Gastroesophageal sphincter (tissue), 4 donors: ENCODE measurements around the gene XRCC3. TPM values are rescaled to one million over a fixed set of nuclear protein-coding genes. Genes with fewer than 3 reads are reported as not detected.

Experiments
- ATAC-seq: fragments of 150-250 bp; one replicate; pipeline ENCODE4 v1.9.1; 2016; ENCODE audit warnings: mild to moderate bottlenecking, moderate library complexity
- H3K27ac ChIP-seq, 4 donors: fragments of 200-600 bp; sonication (generic) in 3 of 4; 1 replicate in 3 of 4; 2 replicates in 1 of 4; pipeline ENCODE4 v1.5.1; 2016 to 2019
- H3K27me3 ChIP-seq: fragments of 200-600 bp; sonication (generic); one replicate; pipeline ENCODE4 v1.5.1; 2019
- H3K36me3 ChIP-seq, 2 donors: fragments of 200-600 bp; sonication (generic); one replicate each; pipeline ENCODE4 v1.5.1; 2019; ENCODE audit warnings: control low read depth in 1 of 2
- H3K4me1 ChIP-seq, 3 donors: fragments of 200-600 bp; sonication (generic); 1 replicate in 2 of 3; 2 replicates in 1 of 3; pipeline ENCODE4 v1.5.1; 2016 to 2019; ENCODE audit warnings: control low read depth in 2 of 3
- H3K4me3 ChIP-seq, 2 donors: fragments of 200-600 bp; sonication (generic); one replicate each; pipeline ENCODE4 v1.5.1; 2019; ENCODE audit warnings: mild to moderate bottlenecking in 1 of 2, moderate library complexity in 1 of 2
- H3K9me3 ChIP-seq, 3 donors: fragments of 200-600 bp; sonication (generic); one replicate each; pipeline ENCODE4 v1.5.1; 2017 to 2019; ENCODE audit warnings: control low read depth in 2 of 3
- CTCF ChIP-seq, 4 experiments: fragments of 200-600 bp in 2 of 4; fragments of 450-650 bp in 2 of 4; sonication (generic) in 1 of 4; IDR thresholded peaks; one replicate each; pipeline ENCODE4 v1.5.1; 2017 to 2019; ENCODE audit warnings: antibody characterized with exemption in 4 of 4, mild to moderate bottlenecking in 2 of 4, moderate library complexity in 2 of 4
- EP300 ChIP-seq: sonication (generic); formaldehyde crosslinking; IDR thresholded peaks from one replicate; pipeline ENCODE4 v1.6.1; 2017; ENCODE audit warnings: antibody characterized with exemption, mild to moderate bottlenecking
- POLR2A ChIP-seq, 2 donors: fragments of 450-650 bp; IDR thresholded peaks; one replicate each; pipeline ENCODE4 v1.6.1; 2017; ENCODE audit warnings: antibody characterized with exemption in 2 of 2, mild to moderate bottlenecking in 2 of 2, moderate library complexity in 1 of 2
- POLR2AphosphoS5 ChIP-seq: sonication (generic); formaldehyde crosslinking; IDR thresholded peaks from one replicate; pipeline ENCODE4 v1.6.1; 2017; ENCODE audit warnings: antibody characterized with exemption
- WGBS, 2 donors: methylation state at CpG; one replicate each; pipeline ENCODE4 v1.1.5; 2018; ENCODE audit warnings: low coverage in 1 of 2; 5-methylcytosine and 5-hydroxymethylcytosine counted together
- total RNA-seq, 4 donors: library from RNA; depleted of rRNA; stranded (reverse); fragments of >200 nt; gene quantifications; one replicate each; pipeline ENCODE4 v1.1.0, GENCODE V29; 2016

The XRCC3 gene
- total RNA-seq, 4 donors from 2014 or later = 1.2 to 7.8 (median 3.6) TPM

DNA sequence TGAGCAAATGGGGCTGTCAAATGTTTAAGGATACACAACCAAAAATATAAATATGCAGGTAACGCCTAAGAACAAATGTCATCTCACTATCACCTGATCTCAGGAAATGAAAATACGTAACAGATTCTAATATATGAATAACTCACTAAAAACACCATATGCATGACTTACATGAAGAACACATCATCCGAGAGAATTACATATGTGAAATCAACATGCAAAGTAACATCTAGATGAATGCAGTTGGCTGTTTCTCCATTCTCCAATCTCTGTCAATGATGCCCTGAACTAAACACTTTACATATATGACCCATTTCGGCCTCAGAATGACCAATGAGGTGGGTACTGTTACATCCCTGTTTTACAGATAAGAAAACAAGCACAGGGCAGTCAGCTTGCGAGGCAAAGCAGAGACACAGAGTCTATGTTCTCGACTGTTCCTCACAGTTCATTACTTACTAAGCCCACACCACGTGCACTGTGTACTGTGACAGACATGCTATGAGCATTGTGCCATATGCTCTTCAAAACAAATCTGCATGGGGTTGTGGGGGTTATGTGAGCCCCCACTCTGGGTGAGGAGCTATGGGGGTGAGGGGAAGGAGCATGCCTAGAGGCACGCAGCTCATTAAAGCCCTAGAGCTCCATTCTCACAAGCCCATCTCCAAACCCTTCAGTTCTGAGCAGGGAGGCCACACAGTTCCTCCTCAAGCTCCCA lies 43.0 kb upstream of the XRCC3 start:
- ATAC-seq = no peak
- no peaks in the 10 kb centered on the region for H3K9me3 ChIP-seq
- H3K27me3 ChIP-seq = no peaks in the 10 kb centered on the region
- no peak overlapping the region for H3K4me3 ChIP-seq
- H3K27ac ChIP-seq = no peak overlapping the region
- no peaks in the 10 kb centered on the region for H3K4me1 ChIP-seq
- H3K36me3 ChIP-seq = peaks cover 0 to 10% of the 10 kb centered on the region in 2 donors
- TF ChIP-seq EP300 (no peak), POLR2AphosphoS5 (no peak), POLR2A (IDR thresholded peaks at IDR 0.05) (no peak), CTCF (IDR thresholded peaks at IDR 0.05) (no peak)
- 84 to 92% methylated on average over 4 to 8 of the region's 8 CpGs for WGBS, 2 donors

DNA sequence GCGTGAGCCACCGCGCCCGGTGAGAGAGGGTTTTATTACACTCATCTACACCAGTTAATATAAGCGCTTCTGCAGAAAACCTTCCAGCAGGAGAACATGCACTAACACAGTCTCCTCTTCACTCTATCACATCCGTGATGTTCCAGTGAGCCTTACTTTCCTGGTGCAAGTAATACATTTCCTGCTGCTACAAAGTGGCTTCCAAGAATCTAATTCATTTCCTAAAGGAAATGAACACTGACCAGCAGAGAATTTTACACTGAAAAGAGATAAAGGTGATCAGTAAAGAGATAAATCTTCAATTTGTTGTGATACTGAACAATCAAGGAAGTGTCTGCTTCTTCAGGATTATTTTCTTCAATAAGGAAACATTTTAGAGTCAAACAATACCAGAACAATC lies 39.8 kb upstream of the XRCC3 start:
- Histone ChIP-seq H3K4me3 (no peak overlapping the region), H3K4me1 (no peaks in the 10 kb centered on the region), H3K27me3 (no peaks in the 10 kb centered on the region), H3K36me3 (peaks cover 0 to 31% of the 10 kb centered on the region in 2 donors), H3K27ac (no peak overlapping the region), H3K9me3 (no peaks in the 10 kb centered on the region)
- 74 to 80% methylated on average over 1 to 6 of the region's 6 CpGs for WGBS, 2 donors
- no peak for ATAC-seq
- TF ChIP-seq CTCF (IDR thresholded peaks at IDR 0.05) = no peak

DNA sequence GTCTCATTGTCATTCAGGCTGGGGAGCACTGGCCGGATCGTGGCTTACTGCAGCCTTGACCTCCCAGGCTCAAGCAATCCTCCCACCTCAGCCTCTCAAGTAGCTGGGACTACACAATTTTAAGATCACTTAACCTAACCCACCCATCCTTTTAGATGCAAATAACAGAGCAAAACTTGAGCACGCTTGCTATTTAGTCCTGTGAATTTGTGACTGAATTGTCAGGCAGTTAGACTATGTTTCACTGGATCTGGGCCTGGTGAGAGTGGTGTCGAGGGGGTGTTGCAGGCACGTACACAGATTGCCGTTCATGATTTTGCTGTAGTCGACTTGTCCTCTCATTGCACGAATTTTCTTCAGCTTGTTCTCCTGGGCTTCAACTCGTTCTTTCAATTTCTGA lies 38.5 kb upstream of the XRCC3 start:
- Histone ChIP-seq H3K4me1 (no peaks in the 10 kb centered on the region), H3K4me3 (no peak overlapping the region), H3K36me3 (peaks cover 0 to 44% of the 10 kb centered on the region in 2 donors), H3K9me3 (no peaks in the 10 kb centered on the region), H3K27ac (no peak overlapping the region), H3K27me3 (no peaks in the 10 kb centered on the region)
- ATAC-seq = no peak
- no peak for TF ChIP-seq POLR2AphosphoS5
- TF ChIP-seq CTCF (IDR thresholded peaks at IDR 0.05) = no peak
- TF ChIP-seq POLR2A (IDR thresholded peaks at IDR 0.05) = no peak
- TF ChIP-seq EP300 = no peak
- WGBS, 2 donors = 71 to 85% methylated on average over 3 to 7 of the region's 9 CpGs

GRCh38 chr14:103749860-103750259 lies 34.6 kb upstream of the XRCC3 start:
- TF ChIP-seq EP300 (no peak), POLR2AphosphoS5 (no peak), POLR2A (IDR thresholded peaks at IDR 0.05) (no peak), CTCF (IDR thresholded peaks at IDR 0.05) (peak in 3 of 4 experiments; percentile 35 to 51 (median 37))
- Histone ChIP-seq H3K4me3 (no peak overlapping the region), H3K4me1 (no peaks in the 10 kb centered on the region), H3K9me3 (no peaks in the 10 kb centered on the region), H3K27ac (no peak overlapping the region), H3K27me3 (no peaks in the 10 kb centered on the region), H3K36me3 (peaks cover 0 to 76% of the 10 kb centered on the region in 2 donors)
- ATAC-seq = no peak
- 69 to 84% methylated on average over 5 of the region's 5 CpGs for WGBS, 2 donors

DNA sequence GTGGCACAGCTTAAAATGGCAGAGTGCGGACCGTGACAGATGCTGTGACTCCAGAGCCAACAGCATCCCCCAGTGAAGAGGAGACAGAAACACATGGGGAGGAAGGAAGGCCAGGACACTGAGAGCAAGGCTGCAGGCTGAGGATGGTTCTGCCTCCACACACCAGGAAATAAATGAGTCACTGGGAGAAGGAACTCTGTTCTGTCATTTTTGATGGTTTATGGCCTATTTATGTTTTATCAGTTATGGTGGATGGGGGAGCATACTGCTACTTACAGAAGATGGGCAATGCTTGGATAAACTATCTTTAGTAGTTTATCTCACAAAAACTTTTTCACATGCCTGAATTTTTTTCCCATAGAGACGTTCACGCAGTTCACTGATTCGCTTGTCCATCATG lies 34.2 kb upstream of the XRCC3 start:
- 87 to 88% methylated on average over 5 of the region's 5 CpGs for WGBS, 2 donors
- H3K27ac ChIP-seq = no peak overlapping the region
- no peak overlapping the region for H3K4me3 ChIP-seq
- no peaks in the 10 kb centered on the region for H3K27me3 ChIP-seq
- no peaks in the 10 kb centered on the region for H3K9me3 ChIP-seq
- ATAC-seq = no peak
- no peaks in the 10 kb centered on the region for H3K4me1 ChIP-seq
- TF ChIP-seq CTCF (IDR thresholded peaks at IDR 0.05) = no peak
- H3K36me3 ChIP-seq = peaks cover 0 to 80% of the 10 kb centered on the region in 2 donors
